HepG2 (cell line): ENCODE results near the gene PTPRD.

ENCODE experiments used
- CTCF ChIP-seq: sonication (generic); formaldehyde crosslinking; IDR thresholded peaks from 2 replicates; pipeline ENCODE4 v1.5.0; 2020; ENCODE audit warnings: mild to moderate bottlenecking, missing genetic modification reagents, moderate library complexity
- FOXO1 ChIP-seq: sonication (generic); formaldehyde crosslinking; IDR thresholded peaks from 2 replicates; pipeline ENCODE4 v1.4.0; 2020; ENCODE audit warnings: missing genetic modification reagents
- HCFC1 ChIP-seq: fragments of 150-350 bp; IDR thresholded peaks from 2 replicates; pipeline ENCODE4 v1.6.1; 2014; ENCODE audit warnings: low read depth, low read length
- KDM4B ChIP-seq: sonication (generic); formaldehyde crosslinking; IDR thresholded peaks from 2 replicates; pipeline ENCODE4 v1.4.0; 2020; ENCODE audit warnings: missing genetic modification reagents
- NFE2L1 ChIP-seq: sonication (generic); formaldehyde crosslinking; IDR thresholded peaks from 2 replicates; pipeline ENCODE4 v1.4.0; 2020; ENCODE audit warnings: missing genetic modification reagents, mild to moderate bottlenecking, borderline replicate concordance
- PATZ1 ChIP-seq: sonication (generic); formaldehyde crosslinking; IDR thresholded peaks from 2 replicates; pipeline ENCODE4 v1.4.0; 2020; ENCODE audit warnings: missing genetic modification reagents
- RNF2 ChIP-seq: fragments of 450-650 bp; conservative IDR thresholded peaks from 2 replicates; pipeline ENCODE4 v1.6.1; 2016; ENCODE audit warnings: low read depth
- YY1 ChIP-seq: IDR thresholded peaks from 2 replicates; pipeline ENCODE4 v1.6.1; 2011; ENCODE audit warnings: low read length, low read depth, moderate library complexity, mild to moderate bottlenecking; ENCODE audit not compliant: insufficient read depth, insufficient replicate concordance
- TF ChIP-seq, protein P1 (sequence below): sonication (generic); formaldehyde crosslinking; IDR thresholded peaks from 2 replicates; pipeline ENCODE4 v1.4.0; 2020; ENCODE audit warnings: low read depth, mild to moderate bottlenecking, missing genetic modification reagents

GRCh38 chr9:10048994-10049393, 563.8 kb downstream of the PTPRD start:
- TF ChIP-seq KDM4B (no peak), NFE2L1 (CRISPR knock-in tag) (no peak), YY1 (no peak), RNF2 (no peak), FOXO1 (CRISPR knock-in tag) (no peak), CTCF (no peak), HCFC1 (no peak), PATZ1 (CRISPR knock-in tag) (no peak)
- TF ChIP-seq, protein P1, sequence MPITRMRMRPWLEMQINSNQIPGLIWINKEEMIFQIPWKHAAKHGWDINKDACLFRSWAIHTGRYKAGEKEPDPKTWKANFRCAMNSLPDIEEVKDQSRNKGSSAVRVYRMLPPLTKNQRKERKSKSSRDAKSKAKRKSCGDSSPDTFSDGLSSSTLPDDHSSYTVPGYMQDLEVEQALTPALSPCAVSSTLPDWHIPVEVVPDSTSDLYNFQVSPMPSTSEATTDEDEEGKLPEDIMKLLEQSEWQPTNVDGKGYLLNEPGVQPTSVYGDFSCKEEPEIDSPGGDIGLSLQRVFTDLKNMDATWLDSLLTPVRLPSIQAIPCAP (CRISPR knock-in tag): no peak
